ENCODE results near the gene TXLNB. TPM values are rescaled to one million over a fixed set of nuclear protein-coding genes. Genes with fewer than 3 reads are reported as not detected.
A peak's percentile ranks its signal among the peaks of the same experiment; 100 is the strongest.

Gene TXLNB
- total RNA-seq, 1 donor from 2014 or later, result 2.4 TPM

DNA sequence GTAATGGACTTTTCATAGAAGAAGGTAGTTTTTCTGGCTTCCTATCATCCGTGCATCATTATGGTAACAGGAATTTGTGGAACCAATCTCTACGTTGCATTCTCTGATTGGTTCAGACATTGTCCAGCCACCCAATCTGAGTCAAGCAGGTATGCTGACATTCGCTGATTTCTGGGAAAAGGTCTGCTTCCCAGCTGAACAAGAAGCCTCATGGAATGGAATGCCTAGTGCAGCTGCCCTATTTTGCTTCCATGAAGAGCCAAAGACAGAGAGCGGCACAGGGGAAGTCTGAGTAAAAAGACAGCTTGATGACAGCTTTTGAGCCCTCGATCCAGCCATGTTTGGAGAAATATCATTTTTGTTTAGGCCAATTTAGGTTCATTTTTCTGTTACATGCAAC is 38.5 kb upstream of the TXLNB start:
- CTCF ChIA-PET, result no interaction called here
- ATAC-seq (ENCODE audit: low read depth) (no peak), DNase-seq (no peak)
- TF ChIP-seq, protein P1, sequence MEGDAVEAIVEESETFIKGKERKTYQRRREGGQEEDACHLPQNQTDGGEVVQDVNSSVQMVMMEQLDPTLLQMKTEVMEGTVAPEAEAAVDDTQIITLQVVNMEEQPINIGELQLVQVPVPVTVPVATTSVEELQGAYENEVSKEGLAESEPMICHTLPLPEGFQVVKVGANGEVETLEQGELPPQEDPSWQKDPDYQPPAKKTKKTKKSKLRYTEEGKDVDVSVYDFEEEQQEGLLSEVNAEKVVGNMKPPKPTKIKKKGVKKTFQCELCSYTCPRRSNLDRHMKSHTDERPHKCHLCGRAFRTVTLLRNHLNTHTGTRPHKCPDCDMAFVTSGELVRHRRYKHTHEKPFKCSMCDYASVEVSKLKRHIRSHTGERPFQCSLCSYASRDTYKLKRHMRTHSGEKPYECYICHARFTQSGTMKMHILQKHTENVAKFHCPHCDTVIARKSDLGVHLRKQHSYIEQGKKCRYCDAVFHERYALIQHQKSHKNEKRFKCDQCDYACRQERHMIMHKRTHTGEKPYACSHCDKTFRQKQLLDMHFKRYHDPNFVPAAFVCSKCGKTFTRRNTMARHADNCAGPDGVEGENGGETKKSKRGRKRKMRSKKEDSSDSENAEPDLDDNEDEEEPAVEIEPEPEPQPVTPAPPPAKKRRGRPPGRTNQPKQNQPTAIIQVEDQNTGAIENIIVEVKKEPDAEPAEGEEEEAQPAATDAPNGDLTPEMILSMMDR (IDR thresholded peaks at IDR 0.05), result no peak
- Mint-ChIP-seq H3K4me1 (peaks cover 21% of the 10 kb centered on the region), H3K27ac (no peak overlapping the region), H3K9me3 (no peaks in the 10 kb centered on the region), H3K36me3 (ENCODE audit: low read depth) (peaks cover 2% of the 10 kb centered on the region), H3K27me3 (no peaks in the 10 kb centered on the region), H3K4me3 (no peak overlapping the region)
- POLR2A ChIA-PET, result no interaction called here
- intact Hi-C loops (cut with micrococcal nuclease), result no loop called here

DNA sequence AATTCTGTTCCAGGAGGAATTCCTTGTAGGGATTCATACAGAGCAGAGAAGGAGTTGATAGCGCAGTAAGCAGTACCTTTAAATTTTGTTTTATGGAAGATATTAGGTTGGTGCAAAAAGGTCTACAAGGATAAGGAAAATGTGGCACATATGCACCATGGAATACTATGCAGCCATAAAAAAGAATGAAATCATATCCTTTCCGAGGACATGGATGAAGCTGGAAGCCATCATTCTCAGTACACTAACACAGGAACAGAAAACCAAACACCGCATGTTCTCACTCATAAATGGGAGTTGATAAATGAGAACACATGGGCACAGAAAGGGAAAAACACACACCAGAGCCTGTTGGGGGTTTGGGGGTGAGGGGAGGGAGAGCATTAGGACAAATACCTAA is 37.4 kb upstream of the TXLNB start:
- CTCF ChIA-PET, result no interaction called here

DNA sequence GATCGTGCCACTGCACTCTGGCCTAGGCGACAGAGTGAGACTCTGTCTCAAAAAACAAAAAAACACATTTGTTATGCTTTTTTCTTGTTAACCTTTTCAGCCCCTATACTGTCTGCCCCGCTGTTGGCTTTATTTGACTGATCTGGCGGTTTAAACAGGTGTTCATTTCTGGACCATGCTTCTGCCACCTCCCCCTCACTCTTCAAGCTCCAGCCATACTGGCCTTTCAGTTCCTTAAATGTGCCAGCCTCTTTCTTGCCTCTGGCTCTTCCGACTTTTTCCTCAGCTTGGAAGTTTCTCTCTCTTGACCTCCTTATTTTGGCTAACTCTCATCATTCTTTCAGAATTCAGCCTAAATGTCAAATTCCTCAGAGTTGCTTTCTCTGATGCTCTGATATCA is 35.2 kb upstream of the TXLNB start:
- intact Hi-C loops (cut with micrococcal nuclease), result no loop called here
- DNase-seq, result no peak
- CTCF ChIA-PET, result interaction anchor here (1.3 kb wide), 1 partner anchor 108 kb away, joined by 6 read pairs; no protein-coding TSS in a partner anchor
- Mint-ChIP-seq H3K4me1 (peaks cover 45% of the 10 kb centered on the region), H3K27ac (peak overlapping the region; percentile 68), H3K4me3 (peak overlapping the region; percentile 7), H3K9me3 (no peaks in the 10 kb centered on the region), H3K36me3 (ENCODE audit: low read depth) (peaks cover 2% of the 10 kb centered on the region), H3K27me3 (no peaks in the 10 kb centered on the region)
- no peak for ATAC-seq (ENCODE audit: low read depth)
- POLR2A ChIA-PET, result no interaction called here
- TF ChIP-seq, protein P1 (IDR thresholded peaks at IDR 0.05), result no peak

More for the DNA sequence above, 37.4 kb upstream of the TXLNB start:
- no peak overlapping the region for H3K4me3 Mint-ChIP-seq
- DNase-seq, result no peak
- TF ChIP-seq, protein P1 (IDR thresholded peaks at IDR 0.05), result no peak
- peaks cover 2% of the 10 kb centered on the region for H3K36me3 Mint-ChIP-seq (ENCODE audit: low read depth)
- intact Hi-C loops (cut with micrococcal nuclease), result no loop called here
- no peaks in the 10 kb centered on the region for H3K9me3 Mint-ChIP-seq
- H3K4me1 Mint-ChIP-seq, result peaks cover 31% of the 10 kb centered on the region
- POLR2A ChIA-PET, result interaction anchor here (0.5 to 0.7 kb wide), 3 partner anchors 14 to 167 kb away, joined by 3 to 6 read pairs (median 4); no protein-coding TSS in a partner anchor
- no peak overlapping the region for H3K27ac Mint-ChIP-seq
- no peak for ATAC-seq (ENCODE audit: low read depth)
- no peaks in the 10 kb centered on the region for H3K27me3 Mint-ChIP-seq

DNA sequence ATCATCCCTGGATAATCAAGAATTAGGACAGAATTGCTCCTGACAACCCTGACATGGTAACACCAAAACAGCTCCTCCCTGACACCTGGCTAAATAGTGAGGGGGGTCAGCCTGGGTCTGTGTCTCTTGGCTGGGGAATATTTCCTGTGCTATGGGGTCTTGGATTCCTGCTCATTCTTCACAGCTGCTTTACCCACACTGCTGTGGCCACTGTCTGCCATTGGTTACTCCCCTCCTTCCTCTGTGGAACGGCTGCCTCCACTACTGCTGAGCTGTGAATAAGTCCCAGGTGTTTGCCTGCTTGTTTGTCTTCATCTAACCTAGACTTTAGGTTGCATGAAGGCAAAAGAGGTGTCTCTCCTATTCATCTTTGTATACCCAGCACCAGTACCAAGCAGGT is 33.9 kb upstream of the TXLNB start:
- intact Hi-C loops (cut with micrococcal nuclease), result loop anchor here (1.0 to 2.0 kb wide), 6 partner anchors 8 to 296 kb away; no protein-coding TSS in a partner anchor
- Mint-ChIP-seq H3K4me1 (peaks cover 45% of the 10 kb centered on the region), H3K27ac (peak overlapping the region; percentile 68), H3K9me3 (no peaks in the 10 kb centered on the region), H3K27me3 (no peaks in the 10 kb centered on the region), H3K4me3 (peak overlapping the region; percentile 38), H3K36me3 (ENCODE audit: low read depth) (peaks cover 2% of the 10 kb centered on the region)
- no peak for ATAC-seq (ENCODE audit: low read depth)
- ChIA-PET CTCF (interaction anchor here (1.5 to 2.6 kb wide), 3 partner anchors 39 to 106 kb away, joined by 4 to 15 read pairs (median 13); no protein-coding TSS in a partner anchor), POLR2A (interaction anchor here (0.9 to 1.5 kb wide), 3 partner anchors 18 to 49 kb away, joined by 3 to 7 read pairs (median 5); partner anchors contain the start of gene CITED2)
- TF ChIP-seq, protein P1 (IDR thresholded peaks at IDR 0.05), result no peak
- DNase-seq, result no peak

DNA sequence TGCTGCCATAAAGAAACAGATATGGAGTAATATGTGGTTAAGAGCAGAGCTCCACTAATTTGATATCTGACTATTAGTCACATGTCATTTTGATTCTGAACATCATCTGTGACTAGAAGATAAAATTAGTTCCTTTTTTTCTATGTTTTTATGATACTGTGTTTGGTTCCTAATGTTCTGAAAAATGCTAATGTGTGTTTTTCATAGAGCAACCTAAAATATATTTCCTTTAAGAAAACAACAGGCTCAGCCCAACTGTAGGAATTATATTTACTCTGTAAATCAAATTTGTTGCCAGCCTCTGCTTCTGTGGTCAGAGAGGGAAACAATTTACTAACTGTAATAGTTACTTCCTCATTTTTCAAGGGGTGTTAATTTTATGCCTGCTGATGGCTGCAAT is 33.3 kb upstream of the TXLNB start:
- TF ChIP-seq, protein P1 (IDR thresholded peaks at IDR 0.05), result no peak
- intact Hi-C loops (cut with micrococcal nuclease), result loop anchor here (1.0 to 2.0 kb wide), 6 partner anchors 8 to 296 kb away; no protein-coding TSS in a partner anchor
- no peaks in the 10 kb centered on the region for H3K9me3 Mint-ChIP-seq
- POLR2A ChIA-PET, result interaction anchor here (0.7 to 1.5 kb wide), 6 partner anchors 17 to 163 kb away, joined by 3 to 7 read pairs (median 4); partner anchors contain the start of gene CITED2
- H3K27ac Mint-ChIP-seq, result peak overlapping the region; percentile 71
- H3K36me3 Mint-ChIP-seq (ENCODE audit: low read depth), result peaks cover 2% of the 10 kb centered on the region
- no peak for DNase-seq
- no peaks in the 10 kb centered on the region for H3K27me3 Mint-ChIP-seq
- CTCF ChIA-PET, result interaction anchor here (1.1 to 2.6 kb wide), 4 partner anchors 39 to 201 kb away, joined by 3 to 15 read pairs (median 8); no protein-coding TSS in a partner anchor
- peak; percentile 45 for ATAC-seq (ENCODE audit: low read depth)
- peaks cover 45% of the 10 kb centered on the region for H3K4me1 Mint-ChIP-seq
- H3K4me3 Mint-ChIP-seq, result peak overlapping the region; percentile 15

Data from activated B cell treated with CpG ODN at 0.5 μM for 24 hours (primary cell).